Neural cell (in vitro differentiated cells): ENCODE data around the gene NGB.

Experiments
- CTCF ChIP-seq: fragments of 450-650 bp; IDR thresholded peaks from 2 replicates; pipeline ENCODE4 v1.5.1; 2014; ENCODE audit warnings: antibody characterized with exemption, mild to moderate bottlenecking, moderate library complexity; ENCODE audit not compliant: poor library complexity, severe bottlenecking
- EZH2 ChIP-seq: fragments of 200-600, 300-800 bp; shearing (Covaris generic), sonication (generic); IDR thresholded peaks from 2 replicates; pipeline ENCODE4 v1.6.1; 2014; ENCODE audit warnings: antibody characterized with exemption, low read length, borderline replicate concordance, mild to moderate bottlenecking; ENCODE audit not compliant: insufficient read depth, poor library complexity, severe bottlenecking
- MXI1 ChIP-seq: fragments of 450-650 bp; conservative IDR thresholded peaks from 2 replicates; pipeline ENCODE4 v1.6.1; 2014; ENCODE audit warnings: antibody characterized with exemption, mild to moderate bottlenecking; ENCODE audit not compliant: poor library complexity, severe bottlenecking
- POLR2AphosphoS5 ChIP-seq: IDR thresholded peaks from 2 replicates; pipeline ENCODE4 v1.6.1; 2012
- RAD21 ChIP-seq: fragments of 450-650 bp; conservative IDR thresholded peaks from 2 replicates; pipeline ENCODE4 v1.6.1; 2014; ENCODE audit warnings: antibody characterized with exemption, mild to moderate bottlenecking, moderate library complexity
- TAF1 ChIP-seq: IDR thresholded peaks from 2 replicates; pipeline ENCODE4 v1.6.1; 2012; ENCODE audit warnings: low read depth

GRCh38 chr14:77276959-77277358, 6.0 kb upstream of the NGB start:
- TF ChIP-seq CTCF (no peak), TAF1 (no peak), POLR2AphosphoS5 (no peak), EZH2 (no peak), MXI1 (no peak), RAD21 (no peak)
